Endometrial microvascular endothelial cells (primary cell): Measurements from ENCODE around the gene ATP5ME. TPM values are rescaled to one million over a fixed set of nuclear protein-coding genes. Genes with fewer than 3 reads are reported as not detected.

Source experiments
- in situ Hi-C: cut with HindIII; loops from 2 replicates; pipeline ENCODE4 v1.10.0; 2017; ENCODE audit warnings: low sequenced_read_pairs, low pct_unique_long_range_greater_than_20kb; ENCODE audit errors: inconsistent ontology term
- total RNA-seq: library from RNA; depleted of rRNA; stranded (reverse); fragments of >200 nt; gene quantifications from one replicate; pipeline ENCODE4 v1.2.3, GENCODE V29; 2015; ENCODE audit errors: inconsistent ontology term

The ATP5ME gene
- total RNA-seq, 1 donor from 2014 or later, result 168 TPM

DNA sequence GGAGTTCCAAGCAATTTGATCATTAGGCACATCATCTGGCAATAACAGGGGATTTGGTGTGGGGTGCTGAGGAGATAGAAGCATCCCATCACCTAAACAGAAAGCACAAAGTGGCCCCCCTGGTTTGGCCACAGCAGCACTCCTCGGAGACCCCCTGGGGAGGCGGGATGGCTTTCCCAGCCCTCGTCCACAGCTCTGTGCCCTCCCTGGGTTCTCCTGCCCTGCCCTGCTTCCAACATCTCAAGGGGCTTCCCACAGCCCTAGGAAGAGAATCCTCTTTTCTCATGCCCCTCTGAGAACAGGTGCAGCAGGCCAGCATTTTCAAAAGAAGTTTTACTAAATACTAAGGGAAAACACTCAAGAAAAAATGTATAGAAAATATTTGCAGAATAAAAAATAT, 12.8 kb downstream of the ATP5ME start:
- in situ Hi-C loops, result no loop called here

GRCh38 chr4:660401-660800, 13.7 kb downstream of the ATP5ME start:
- in situ Hi-C loops, result no loop called here

DNA sequence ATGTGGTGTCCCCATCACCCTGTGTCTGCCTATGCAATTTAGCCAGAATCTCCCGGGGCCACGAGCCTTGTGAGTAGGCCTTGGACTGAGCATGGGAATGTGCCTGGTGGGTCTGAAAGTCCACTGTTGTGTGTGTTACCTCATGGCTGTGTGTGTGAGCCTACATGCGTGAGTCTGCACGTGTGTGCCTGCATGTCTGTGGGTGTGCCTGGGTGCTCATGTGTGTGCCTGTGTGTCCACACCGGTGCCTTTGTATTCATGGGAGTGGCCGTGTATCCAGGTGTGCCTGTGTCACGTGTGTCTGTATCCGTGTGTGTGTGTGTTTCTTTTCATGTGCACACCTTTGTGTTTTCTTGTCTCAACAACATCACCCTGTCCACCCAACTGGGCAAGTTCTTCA, 14.2 kb downstream of the ATP5ME start:
- in situ Hi-C loops, result no loop called here

DNA sequence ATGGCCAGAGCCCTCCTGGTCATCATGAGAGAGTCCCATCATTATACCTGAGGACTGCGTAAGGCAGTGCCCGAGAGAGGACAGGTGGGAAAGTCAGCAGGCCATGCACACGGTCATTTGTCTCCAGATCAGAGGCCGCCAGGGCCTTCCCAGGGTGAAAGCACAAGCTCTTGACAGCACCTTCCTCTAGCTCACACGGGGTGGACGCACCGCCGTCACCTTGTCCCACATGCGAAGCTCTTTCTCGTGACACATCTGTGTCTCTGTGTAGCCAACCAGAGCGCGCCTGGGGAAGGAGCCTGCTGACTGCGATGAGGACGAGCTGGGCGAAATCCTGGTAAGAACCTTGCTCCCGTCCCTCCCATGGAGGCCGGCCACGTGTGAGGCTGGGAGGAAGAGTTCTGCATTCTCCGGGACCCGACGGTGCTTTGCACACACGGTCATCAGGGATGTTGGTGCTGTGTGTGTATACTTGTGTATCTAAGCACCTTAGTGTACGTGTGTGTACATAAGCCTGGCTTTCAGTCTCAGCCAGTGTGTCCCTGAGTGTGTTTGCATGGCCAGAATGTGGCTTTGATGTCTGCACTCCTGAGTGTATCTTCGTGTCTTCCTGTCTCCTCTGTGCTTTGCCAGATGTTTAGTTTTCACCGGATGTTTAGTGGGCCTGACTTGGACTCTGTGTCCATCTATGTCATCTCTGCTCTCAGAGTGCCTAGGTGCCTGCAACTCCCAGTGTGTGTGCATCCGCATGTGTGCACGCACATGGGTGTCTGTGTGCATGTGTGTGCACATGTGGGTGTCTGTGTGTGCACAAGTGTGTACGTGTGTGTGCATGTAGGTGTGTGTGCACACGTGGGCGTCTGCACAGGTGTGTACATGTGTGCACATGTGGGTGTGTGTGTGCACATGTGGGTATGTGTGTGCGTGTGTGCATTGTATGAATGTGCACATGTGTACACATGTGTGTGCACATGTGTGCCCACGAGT, 15.1 kb downstream of the ATP5ME start:
- in situ Hi-C loops, result no loop called here

GRCh38 chr4:657834-658667, 16.0 kb downstream of the ATP5ME start:
- in situ Hi-C loops, result no loop called here

DNA sequence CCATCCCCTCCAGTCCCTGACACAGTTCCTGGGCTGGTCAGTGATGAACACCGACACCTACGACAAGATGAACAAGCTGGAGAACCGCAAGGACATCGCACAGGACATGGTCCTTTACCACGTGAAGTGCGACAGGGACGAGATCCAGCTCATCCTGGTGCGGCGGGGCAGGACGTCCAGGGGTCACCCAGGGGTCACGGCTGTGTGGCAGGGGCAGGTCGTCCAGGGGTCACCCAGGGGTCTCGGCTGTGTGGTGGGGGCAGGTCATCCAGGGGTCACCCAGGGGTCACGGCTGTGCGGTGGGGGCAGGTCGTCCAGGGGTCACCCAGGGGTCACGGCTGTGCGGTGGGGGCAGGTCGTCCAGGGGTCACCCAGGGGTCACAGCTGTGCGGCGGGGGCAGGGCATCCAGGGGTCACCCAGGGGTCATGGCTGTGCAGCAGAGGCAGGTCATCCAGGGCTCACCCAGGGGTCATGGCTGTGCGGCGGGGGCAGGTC, 16.7 kb downstream of the ATP5ME start:
- in situ Hi-C loops, result no loop called here

- in situ Hi-C loops, result no loop called here
These were observed 17.4 kb downstream of the ATP5ME start for GRCh38 chr4:656436-657337.

DNA sequence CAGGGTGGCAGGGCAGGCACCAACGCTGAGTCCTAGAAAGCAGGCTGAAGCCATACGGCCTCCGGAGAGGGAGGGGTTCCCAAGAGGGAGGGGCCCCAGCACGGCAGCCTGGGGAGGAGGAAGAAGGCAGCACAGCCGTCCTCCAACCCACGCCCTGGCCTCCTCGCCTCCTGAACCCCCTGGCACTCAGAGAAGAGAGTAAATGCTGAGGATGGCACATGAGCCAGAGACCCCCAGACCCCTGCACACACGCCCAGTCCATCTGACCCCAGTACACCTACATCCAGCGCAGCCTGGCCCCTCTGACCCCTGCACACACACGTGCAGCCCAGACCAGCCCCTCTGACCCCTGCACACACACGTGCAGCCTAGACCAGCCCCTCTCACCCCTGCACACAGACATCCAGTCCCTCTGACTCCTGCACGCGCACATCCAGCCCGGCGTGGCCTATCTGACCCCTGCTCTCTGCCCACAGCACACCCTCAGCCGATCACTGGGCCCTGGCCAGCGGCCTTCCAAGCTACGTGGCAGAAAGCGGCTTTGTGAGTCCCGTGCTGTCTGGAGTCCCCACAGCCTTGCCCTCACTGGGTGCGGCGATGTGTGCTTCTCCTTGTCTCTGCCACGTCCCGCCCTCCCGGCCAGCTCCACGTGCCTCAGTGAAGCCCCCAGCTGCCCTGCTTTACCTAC, 18.5 kb downstream of the ATP5ME start:
- in situ Hi-C loops, result no loop called here

GRCh38 chr4:654871-655463, 19.1 kb downstream of the ATP5ME start:
- in situ Hi-C loops, result no loop called here

DNA sequence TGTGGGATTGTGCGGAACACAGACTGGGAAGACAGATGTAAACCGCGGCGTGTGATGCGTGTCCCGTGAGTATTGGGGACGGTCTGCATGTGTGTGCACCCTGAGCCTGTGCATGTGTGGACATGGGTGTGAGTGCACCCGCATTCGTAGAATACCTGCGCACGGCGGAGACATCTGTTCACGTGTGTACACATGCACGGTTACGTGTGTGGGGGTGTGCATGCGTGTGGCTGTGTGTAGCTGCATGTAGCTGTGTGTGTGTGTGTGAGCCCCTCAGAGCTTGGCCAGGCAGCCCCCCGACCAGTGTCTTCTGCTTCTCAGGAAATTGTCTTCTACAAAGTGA, 19.6 kb downstream of the ATP5ME start:
- in situ Hi-C loops, result no loop called here

DNA sequence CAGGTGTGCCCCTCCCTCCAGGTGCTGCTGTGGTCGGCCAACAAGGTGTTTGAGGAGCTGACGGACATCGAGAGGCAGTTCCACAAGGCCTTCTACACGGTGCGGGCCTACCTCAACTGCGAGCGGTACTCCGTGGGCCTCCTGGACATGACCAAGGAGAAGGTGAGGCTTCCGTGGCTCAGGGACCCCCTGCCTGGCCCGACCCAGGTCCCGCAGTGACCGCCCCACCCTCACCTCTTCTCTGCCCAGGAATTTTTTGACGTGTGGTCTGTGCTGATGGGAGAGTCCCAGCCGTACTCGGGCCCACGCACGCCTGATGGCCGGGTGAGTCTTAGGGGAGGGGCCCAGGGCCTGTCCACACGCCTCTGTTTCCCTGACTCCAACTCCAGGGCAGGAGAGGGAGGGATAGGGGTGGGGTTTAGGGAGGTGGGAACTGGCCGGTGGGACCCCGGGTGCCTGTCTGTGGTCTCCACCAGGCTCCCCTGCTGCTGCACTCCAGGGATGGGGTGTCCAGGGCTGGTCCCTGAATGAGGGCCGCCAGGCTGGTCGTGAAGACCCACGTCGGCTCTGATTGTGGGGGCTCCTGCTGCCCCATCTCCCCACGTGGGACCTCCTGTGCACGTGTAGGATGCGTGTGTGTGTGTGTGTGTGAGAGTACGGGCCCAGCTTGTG, 20.1 kb downstream of the ATP5ME start:
- in situ Hi-C loops, result no loop called here

DNA sequence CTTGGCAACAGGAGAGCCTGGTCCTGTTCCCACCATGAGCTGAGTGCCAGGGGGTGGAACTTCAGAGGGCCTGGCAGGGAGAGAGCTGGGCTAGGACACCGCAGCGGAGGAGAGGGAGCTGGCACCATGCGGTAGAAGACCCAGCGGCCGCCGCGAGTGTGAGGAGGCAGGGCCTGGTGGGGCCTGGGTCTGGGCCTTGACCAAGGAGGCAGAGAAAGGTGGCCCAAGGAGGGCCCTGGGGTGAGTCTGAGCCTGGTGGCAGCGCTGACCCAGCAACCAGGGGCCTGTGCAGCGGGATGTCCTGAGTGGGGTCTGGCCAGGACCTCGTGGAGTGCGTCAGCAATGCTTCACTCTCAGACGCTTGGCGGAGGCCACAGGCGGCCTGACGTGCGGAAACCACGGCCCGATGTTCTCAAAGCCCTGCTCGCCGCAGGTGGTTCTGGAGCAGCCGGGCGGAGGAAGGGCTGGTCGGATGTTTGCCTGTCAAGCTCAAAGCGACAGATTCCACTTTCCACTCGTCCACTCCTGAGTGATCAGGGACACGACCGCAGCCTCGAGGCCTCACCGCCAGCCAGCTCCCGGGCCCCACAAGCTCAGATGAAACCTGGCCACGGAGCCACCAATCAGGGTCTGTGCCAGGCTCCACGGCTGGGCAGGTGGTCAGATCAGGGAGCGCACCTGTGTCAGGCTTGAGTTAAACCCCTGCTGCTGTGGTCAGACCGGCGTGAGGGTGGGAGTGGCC, 20.8 kb downstream of the ATP5ME start:
- in situ Hi-C loops, result no loop called here

DNA sequence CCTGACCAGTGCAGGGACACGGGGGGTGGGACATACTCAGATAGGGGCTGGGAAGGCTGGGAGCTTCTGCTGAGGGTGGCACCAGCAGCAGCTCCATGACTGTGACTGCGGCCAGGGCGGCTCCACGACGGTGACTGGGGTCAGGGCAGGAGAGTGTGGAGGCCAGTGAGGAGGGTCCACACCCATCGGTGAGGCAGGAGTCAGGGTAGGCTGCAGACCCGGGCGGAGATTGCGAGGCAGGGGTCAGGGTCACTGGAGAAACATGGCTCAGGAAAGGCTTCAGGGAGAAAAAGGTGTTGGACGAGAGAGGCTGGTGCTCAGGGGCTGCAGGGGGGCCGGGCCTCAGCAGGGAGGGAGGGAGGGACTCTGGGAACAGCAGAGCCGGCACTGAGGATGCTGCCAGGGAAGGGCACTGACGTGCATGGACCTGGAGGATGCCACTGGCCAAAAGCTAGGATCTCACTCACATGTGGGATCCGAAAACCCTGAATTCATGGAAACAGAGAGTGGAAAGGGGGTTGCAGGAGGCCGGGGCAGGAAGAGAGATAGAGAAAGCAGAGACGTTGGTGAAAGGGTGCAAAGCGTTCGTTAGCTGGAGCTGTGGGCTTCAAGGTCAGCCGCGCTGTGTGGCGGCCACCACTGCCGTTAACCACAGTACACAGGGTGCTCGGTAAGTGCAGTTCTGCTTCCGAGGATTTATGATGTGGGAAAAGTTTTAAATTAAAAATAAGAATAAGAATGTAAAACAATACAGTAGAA, 22.0 kb downstream of the ATP5ME start:
- in situ Hi-C loops, result no loop called here

GRCh38 chr4:650951-651883, 22.9 kb downstream of the ATP5ME start:
- in situ Hi-C loops, result no loop called here

GRCh38 chr4:650461-650860, 23.6 kb downstream of the ATP5ME start:
- in situ Hi-C loops, result no loop called here
